ENCODE data around the gene FBXO45.

GRCh38 chr3:196611761-196612483 lies 43.5 kb downstream of the FBXO45 start:
- TF ChIP-seq POLR2A (IDR thresholded peaks at IDR 0.05) (no peak), CTCF (IDR thresholded peaks at IDR 0.05) (no peak)

Measured in heart left ventricle (tissue), 13 donors.